ENCODE data around the gene ENOX1. TPM values are rescaled to one million over a fixed set of nuclear protein-coding genes. Genes with fewer than 3 reads are reported as not detected.

The ENOX1 gene
- total and polyA plus RNA-seq, 2 of the 8 experiments (the other 6 are each of a cell fraction or from before 2014, with no cell fraction given), result 0.23 to 0.37 TPM

DNA sequence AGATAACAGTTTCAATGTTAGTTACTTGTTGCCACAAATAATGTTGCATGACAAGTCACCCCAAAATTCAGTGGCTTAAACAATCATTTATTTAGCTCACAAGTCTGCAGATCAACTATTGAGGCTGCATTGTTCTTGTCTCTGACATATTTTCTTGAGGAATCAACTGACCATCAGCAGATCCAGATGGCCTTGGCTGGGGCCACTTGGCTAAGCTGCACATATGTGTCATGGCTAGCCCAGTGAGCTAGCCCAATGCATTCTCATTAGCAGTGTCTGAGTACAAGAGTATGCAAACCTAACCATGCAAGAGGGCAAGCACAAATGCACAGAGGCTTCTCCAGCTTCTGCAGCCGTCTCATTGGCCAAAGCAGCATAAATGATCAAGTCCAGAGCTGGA is 583.0 kb downstream of the ENOX1 start (continued):
- no peak for TF ChIP-seq GTF2F1 (IDR thresholded peaks at IDR 0.05; ENCODE audit: borderline replicate concordance, low read depth, low read length)
- TF ChIP-seq SIRT6 (IDR thresholded peaks at IDR 0.05; ENCODE audit: low read length), result no peak
- no peak for TF ChIP-seq CTBP2 (IDR thresholded peaks at IDR 0.05; ENCODE audit: borderline replicate concordance, insufficient read depth, insufficient read length, low read length)
- no peak for TF ChIP-seq CHD1 (IDR thresholded peaks at IDR 0.05; ENCODE audit: low read depth, low read length)
- TF ChIP-seq BACH1 (IDR thresholded peaks at IDR 0.05; ENCODE audit: low read length), result no peak
- TF ChIP-seq ZNF274 (IDR thresholded peaks at IDR 0.05; ENCODE audit: borderline replicate concordance, extremely low read depth, low read length), result no peak

Measured in H1 (cell line).